Subcutaneous abdominal adipose tissue (tissue), 5 donors: Measurements from ENCODE around the gene MAGEA9.
"Not testable (repeated sequence)": the region's sequence is repeated elsewhere in the genome, so short reads cannot be mapped to it uniquely, and the experiment has no call there.

ENCODE experiments used
- H3K27ac ChIP-seq: one replicate; pipeline ENCODE4 v1.7.0; 2013; ENCODE audit warnings: low read depth, mild to moderate bottlenecking, inconsistent platforms, low read length, moderate library complexity
- H3K27me3 ChIP-seq, 5 donors: one replicate each; pipeline ENCODE4 v1.7.0; 2013; ENCODE audit warnings: low read length in 5 of 5, inconsistent platforms in 1 of 5; ENCODE audit not compliant: control insufficient read depth in 5 of 5, insufficient read depth in 4 of 5
- H3K36me3 ChIP-seq, 5 donors: one replicate each; pipeline ENCODE4 v1.7.0; 2013; ENCODE audit warnings: low read length in 5 of 5; ENCODE audit not compliant: control insufficient read depth in 5 of 5, insufficient read depth in 5 of 5
- H3K4me1 ChIP-seq, 5 donors: one replicate each; pipeline ENCODE4 v1.7.0; 2013; ENCODE audit warnings: low read length in 5 of 5, mild to moderate bottlenecking in 3 of 5, moderate library complexity in 1 of 5; ENCODE audit not compliant: control insufficient read depth in 5 of 5, insufficient read depth in 5 of 5
- H3K4me3 ChIP-seq, 5 donors: one replicate each; pipeline ENCODE4 v1.7.0; 2013; ENCODE audit warnings: low read length in 5 of 5, low read depth in 1 of 5
- H3K9ac ChIP-seq, 5 donors: one replicate each; pipeline ENCODE4 v1.7.0; 2013; ENCODE audit warnings: low read length in 5 of 5, mild to moderate bottlenecking in 4 of 5, moderate library complexity in 3 of 5
- H3K9me3 ChIP-seq, 5 donors: one replicate each; pipeline ENCODE4 v1.7.0; 2013; ENCODE audit warnings: low read length in 5 of 5; ENCODE audit not compliant: control insufficient read depth in 5 of 5
- donor health status: healthy.
- donor health status: healthy.
- donor health status: healthy.
- donor health status: healthy.
- donor health status: healthy.

MAGEA9 gene

GRCh38 chrX:149762696-149763614 lies 18.8 kb upstream of the MAGEA9 start:
- no peak overlapping the region for H3K27ac ChIP-seq
- peaks cover 0 to 2% (median 0%) of the 10 kb centered on the region in 5 donors for H3K9me3 ChIP-seq
- H3K9ac ChIP-seq = no peak overlapping the region
- peaks cover 0 to 12% (median 0%) of the 10 kb centered on the region in 5 donors for H3K27me3 ChIP-seq
- H3K36me3 ChIP-seq = no peaks in the 10 kb centered on the region
- no peaks in the 10 kb centered on the region for H3K4me1 ChIP-seq
- no peak overlapping the region for H3K4me3 ChIP-seq

GRCh38 chrX:149770344-149770743 lies 11.4 kb upstream of the MAGEA9 start:
- not testable (repeated sequence) for H3K4me1 ChIP-seq, H3K9me3 ChIP-seq, H3K27me3 ChIP-seq, H3K9ac ChIP-seq, H3K27ac ChIP-seq, H3K36me3 ChIP-seq, H3K4me3 ChIP-seq

- H3K4me3 ChIP-seq, H3K36me3 ChIP-seq, H3K4me1 ChIP-seq, H3K9ac ChIP-seq, H3K27ac ChIP-seq, H3K27me3 ChIP-seq, H3K9me3 ChIP-seq: not testable (repeated sequence)
Measured at GRCh38 chrX:149773026-149773425, 8.7 kb upstream of the MAGEA9 start.

GRCh38 chrX:149773768-149774167 lies 8.0 kb upstream of the MAGEA9 start, which contains the start of gene HSFX1:
TSS of gene HSFX1 (plus strand) at chrX:149774068. CDS start at chrX:149774682, 614 bp downstream.
- not testable (repeated sequence) for H3K9ac ChIP-seq, H3K9me3 ChIP-seq, H3K27me3 ChIP-seq, H3K4me1 ChIP-seq, H3K4me3 ChIP-seq, H3K36me3 ChIP-seq, H3K27ac ChIP-seq

GRCh38 chrX:149777999-149778398 lies 3.7 kb upstream of the MAGEA9 start:
- not testable (repeated sequence) for H3K36me3 ChIP-seq, H3K27me3 ChIP-seq, H3K9ac ChIP-seq, H3K4me3 ChIP-seq, H3K4me1 ChIP-seq, H3K27ac ChIP-seq, H3K9me3 ChIP-seq

- not testable (repeated sequence) for H3K4me3 ChIP-seq, H3K9ac ChIP-seq, H3K36me3 ChIP-seq, H3K4me1 ChIP-seq, H3K9me3 ChIP-seq, H3K27me3 ChIP-seq, H3K27ac ChIP-seq
Measured at GRCh38 chrX:149795531-149795930, 13.8 kb downstream of the MAGEA9 start.

GRCh38 chrX:149799095-149799714 lies 17.5 kb downstream of the MAGEA9 start:
- Histone ChIP-seq H3K9ac (no peak overlapping the region), H3K4me3 (no peak overlapping the region), H3K9me3 (peaks cover 0 to 4% (median 0%) of the 10 kb centered on the region in 5 donors), H3K4me1 (no peaks in the 10 kb centered on the region), H3K27me3 (peaks cover 0 to 9% (median 3%) of the 10 kb centered on the region in 5 donors), H3K36me3 (no peaks in the 10 kb centered on the region), H3K27ac (no peak overlapping the region)

GRCh38 chrX:149799938-149800337 lies 18.2 kb downstream of the MAGEA9 start:
- H3K9ac ChIP-seq = no peak overlapping the region
- no peaks in the 10 kb centered on the region for H3K4me1 ChIP-seq
- no peak overlapping the region for H3K4me3 ChIP-seq
- peaks cover 0 to 4% (median 0%) of the 10 kb centered on the region in 5 donors for H3K9me3 ChIP-seq
- H3K27me3 ChIP-seq = peaks cover 0 to 10% (median 3%) of the 10 kb centered on the region in 5 donors
- H3K27ac ChIP-seq = no peak overlapping the region
- no peaks in the 10 kb centered on the region for H3K36me3 ChIP-seq

- Histone ChIP-seq H3K9me3 (peaks cover 0 to 4% (median 0%) of the 10 kb centered on the region in 5 donors), H3K9ac (no peak overlapping the region), H3K27me3 (peaks cover 0 to 13% (median 8%) of the 10 kb centered on the region in 5 donors)
Measured at GRCh38 chrX:149803458-149804062, 21.8 kb downstream of the MAGEA9 start.

GRCh38 chrX:149804102-149804501 lies 22.4 kb downstream of the MAGEA9 start:
- Histone ChIP-seq H3K9me3 (peaks cover 0 to under 1% (median 0%) of the 10 kb centered on the region in 5 donors), H3K4me1 (no peaks in the 10 kb centered on the region), H3K9ac (no peak overlapping the region), H3K27me3 (peaks cover 0 to 13% (median 8%) of the 10 kb centered on the region in 5 donors), H3K27ac (no peak overlapping the region), H3K4me3 (no peak overlapping the region), H3K36me3 (no peaks in the 10 kb centered on the region)

More at GRCh38 chrX:149803458-149804062, 21.8 kb downstream of the MAGEA9 start:
- H3K4me1 ChIP-seq = no peaks in the 10 kb centered on the region
- H3K4me3 ChIP-seq = no peak overlapping the region
- H3K27ac ChIP-seq = no peak overlapping the region
- H3K36me3 ChIP-seq = no peaks in the 10 kb centered on the region
